HEK293 (cell line): Measurements from ENCODE around the gene FSD2.
A peak's percentile ranks its signal among the peaks of the same experiment; 100 is the strongest.

Source experiments
- CTCF ChIA-PET: fragments of 350-600 bp; formaldehyde crosslinking; extraction: SDS; loops from one replicate; lab custom pipeline; 2021; ENCODE audit warnings: antibody characterized with exemption; lab: Yijun Ruan, JAX
- POLR2A ChIA-PET: fragments of 300-600 bp; formaldehyde crosslinking; extraction: SDS; loops from one replicate; lab custom pipeline; 2020; ENCODE audit warnings: antibody characterized with exemption, inconsistent platforms; lab: Yijun Ruan, JAX
- H3K27ac ChIP-seq: fragments of 200-500 bp; sonication (Bioruptor generic); 2 replicates; pipeline ENCODE4 v1.5.1; 2014; ENCODE audit warnings: low read depth, low read length, control low read depth, inconsistent platforms; ENCODE audit errors: extremely low read depth
- H3K36me3 ChIP-seq, 2 experiments: fragments of 200-500 bp in 1 of 2; sonication (Bioruptor generic) in 1 of 2; 1 replicate in 1 of 2; 2 replicates in 1 of 2; pipeline ENCODE4 v1.5.1; 2014 to 2017; ENCODE audit warnings: inconsistent platforms in 2 of 2, low read length in 2 of 2; ENCODE audit not compliant: control insufficient read depth in 2 of 2, insufficient read depth in 1 of 2
- H3K4me1 ChIP-seq: fragments of 200-500 bp; sonication (Bioruptor generic); 2 replicates; pipeline ENCODE4 v1.5.1; 2014; ENCODE audit warnings: mild to moderate bottlenecking, low read length, inconsistent platforms; ENCODE audit not compliant: control insufficient read depth, insufficient read depth
- H3K4me3 ChIP-seq: 2 replicates; pipeline ENCODE4 v1.5.1; 2011; ENCODE audit warnings: low read depth, mild to moderate bottlenecking, control low read depth, low read length, moderate library complexity
- H3K9me3 ChIP-seq: fragments of 200-500 bp; sonication (Bioruptor generic); 2 replicates; pipeline ENCODE4 v1.5.1; 2014; ENCODE audit warnings: low read depth, low read length, inconsistent platforms; ENCODE audit not compliant: control insufficient read depth, insufficient read depth
- GFI1B ChIP-seq: fragments of 450-650 bp; formaldehyde crosslinking; IDR thresholded peaks from 2 replicates; pipeline ENCODE4 v1.5.1; 2016; ENCODE audit warnings: missing biosample characterization, missing genetic modification characterization
- GLI2 ChIP-seq: fragments of 450-650 bp; formaldehyde crosslinking; IDR thresholded peaks from 2 replicates; pipeline ENCODE4; 2017; ENCODE audit warnings: missing biosample characterization, missing genetic modification characterization, low read depth, borderline replicate concordance
- HOXC10 ChIP-seq: sonication (generic); formaldehyde crosslinking; IDR thresholded peaks from 2 replicates; pipeline ENCODE4 v1.8.1; 2023; ENCODE audit warnings: mild to moderate bottlenecking, missing genetic modification reagents
- OVOL3 ChIP-seq: fragments of 450-650 bp; formaldehyde crosslinking; IDR thresholded peaks from 2 replicates; pipeline ENCODE4 v1.5.1; 2016; ENCODE audit warnings: missing biosample characterization, missing genetic modification characterization
- PRDM1 ChIP-seq: fragments of 450-650 bp; formaldehyde crosslinking; IDR thresholded peaks from 2 replicates; pipeline ENCODE4; 2016; ENCODE audit warnings: missing biosample characterization, missing genetic modification characterization
- WT1 ChIP-seq: fragments of 450-650 bp; formaldehyde crosslinking; IDR thresholded peaks from 2 replicates; pipeline ENCODE4 v1.5.1; 2016; ENCODE audit warnings: missing biosample characterization, missing genetic modification characterization
- ZFHX2 ChIP-seq: fragments of 450-650 bp; formaldehyde crosslinking; conservative IDR thresholded peaks from 2 replicates; pipeline ENCODE4 v1.5.1; 2016; ENCODE audit warnings: missing biosample characterization, missing genetic modification characterization
- ZIC2 ChIP-seq: fragments of 450-650 bp; formaldehyde crosslinking; IDR thresholded peaks from 2 replicates; pipeline ENCODE4 v1.5.1; 2016; ENCODE audit warnings: missing biosample characterization, missing genetic modification characterization
- ZNF112 ChIP-seq: fragments of 450-650 bp; formaldehyde crosslinking; IDR thresholded peaks from 2 replicates; pipeline ENCODE4 v1.5.0; 2017; ENCODE audit warnings: missing biosample characterization, missing genetic modification characterization
- ZNF248 ChIP-seq: fragments of 450-650 bp; formaldehyde crosslinking; IDR thresholded peaks from 2 replicates; pipeline ENCODE4 v1.5.1; 2017; ENCODE audit warnings: missing biosample characterization, missing genetic modification characterization
- ZNF26 ChIP-seq: fragments of 450-650 bp; formaldehyde crosslinking; IDR thresholded peaks from 2 replicates; pipeline ENCODE4 v1.5.1; 2016; ENCODE audit warnings: missing biosample characterization, missing genetic modification characterization
- ZNF530 ChIP-seq: fragments of 450-650 bp; formaldehyde crosslinking; IDR thresholded peaks from 2 replicates; pipeline ENCODE4 v1.5.1; 2016; ENCODE audit warnings: low read depth, missing biosample characterization, missing genetic modification characterization
- ZNF558 ChIP-seq: fragments of 450-650 bp; formaldehyde crosslinking; IDR thresholded peaks from 2 replicates; pipeline ENCODE4 v1.5.1; 2016; ENCODE audit warnings: missing biosample characterization, missing genetic modification characterization
- ZNF560 ChIP-seq: fragments of 450-650 bp; formaldehyde crosslinking; IDR thresholded peaks from 2 replicates; pipeline ENCODE4 v1.5.1; 2017; ENCODE audit warnings: missing biosample characterization, missing genetic modification characterization, borderline replicate concordance
- ZNF585B ChIP-seq: fragments of 450-650 bp; formaldehyde crosslinking; IDR thresholded peaks from 2 replicates; pipeline ENCODE4 v1.5.1; 2016; ENCODE audit warnings: missing biosample characterization, missing genetic modification characterization
- ZNF768 ChIP-seq: fragments of 450-650 bp; formaldehyde crosslinking; IDR thresholded peaks from 2 replicates; pipeline ENCODE4 v1.5.1; 2018; ENCODE audit warnings: missing biosample characterization, mild to moderate bottlenecking, missing genetic modification characterization
- ZNF791 ChIP-seq: fragments of 450-650 bp; formaldehyde crosslinking; IDR thresholded peaks from 2 replicates; pipeline ENCODE4 v1.5.1; 2016; ENCODE audit warnings: missing biosample characterization, missing genetic modification characterization
- ZXDB ChIP-seq: fragments of 450-650 bp; formaldehyde crosslinking; IDR thresholded peaks from 2 replicates; pipeline ENCODE4 v1.5.1; 2016; ENCODE audit warnings: missing biosample characterization, missing genetic modification characterization
- TF ChIP-seq, protein P1 (sequence below): fragments of 450-650 bp; formaldehyde crosslinking; IDR thresholded peaks from 2 replicates; pipeline ENCODE4; 2016; ENCODE audit warnings: missing biosample characterization, missing genetic modification characterization

Gene FSD2

DNA sequence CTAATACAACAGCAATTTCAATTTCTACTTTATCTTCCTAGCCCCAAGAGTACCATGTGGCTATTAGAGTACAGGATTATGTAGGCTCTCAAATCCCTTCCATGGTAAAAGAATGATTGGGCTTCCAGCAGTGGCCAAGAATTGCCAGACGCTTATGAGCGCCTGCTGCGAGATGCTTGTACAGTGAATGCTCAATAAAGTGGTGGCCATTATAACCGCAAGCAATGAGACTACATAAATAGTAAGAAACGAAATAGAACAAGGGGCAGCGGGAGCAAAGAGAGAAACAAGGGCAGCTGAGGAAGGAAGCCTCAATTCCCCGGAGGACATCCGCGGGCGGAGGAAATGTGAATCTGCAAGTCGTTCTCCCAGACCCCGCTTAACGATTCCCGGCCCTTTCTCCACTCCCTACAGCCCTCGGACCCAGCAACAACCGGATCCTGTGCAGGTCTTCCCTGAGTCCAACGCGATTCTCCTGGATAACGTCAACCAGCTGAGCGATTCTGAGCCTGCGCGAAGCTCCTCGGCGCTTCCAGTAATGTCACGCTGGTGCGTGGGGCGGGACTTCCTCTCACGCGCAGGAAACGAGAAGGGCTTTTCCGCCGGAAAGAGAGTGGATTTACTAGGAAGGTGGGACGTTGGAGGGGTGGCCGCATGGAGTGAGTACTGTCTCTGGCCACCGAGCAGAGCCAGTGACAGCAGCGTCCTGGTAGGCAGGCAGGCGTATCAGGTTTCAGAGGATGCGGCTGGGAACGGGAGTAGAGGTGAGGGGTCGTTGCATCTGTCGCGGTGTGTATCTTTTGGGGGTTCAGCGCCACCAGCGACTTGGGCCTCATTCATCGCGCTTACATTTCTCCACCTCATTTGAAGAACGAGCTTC lies 55.7 kb downstream of the FSD2 start (continued):
- TF ChIP-seq, protein P1, sequence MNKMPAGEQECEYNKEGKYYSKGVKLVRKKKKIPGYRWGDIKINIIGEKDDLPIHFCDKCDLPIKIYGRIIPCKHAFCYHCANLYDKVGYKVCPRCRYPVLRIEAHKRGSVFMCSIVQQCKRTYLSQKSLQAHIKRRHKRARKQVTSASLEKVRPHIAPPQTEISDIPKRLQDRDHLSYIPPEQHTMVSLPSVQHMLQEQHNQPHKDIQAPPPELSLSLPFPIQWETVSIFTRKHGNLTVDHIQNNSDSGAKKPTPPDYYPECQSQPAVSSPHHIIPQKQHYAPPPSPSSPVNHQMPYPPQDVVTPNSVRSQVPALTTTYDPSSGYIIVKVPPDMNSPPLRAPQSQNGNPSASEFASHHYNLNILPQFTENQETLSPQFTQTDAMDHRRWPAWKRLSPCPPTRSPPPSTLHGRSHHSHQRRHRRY (tag by site-specific recombination), result no peak
- 0 out of 2 replicates have a peak, but pooled peaks have one; percentile 33 for TF ChIP-seq OVOL3
- TF ChIP-seq ZNF26 (tag by site-specific recombination), result no peak
- no peak for TF ChIP-seq ZNF530 (tag by site-specific recombination)
- peak; percentile 42; the same call in 1 of the 2 replicates for TF ChIP-seq WT1 (tag by site-specific recombination)
- no peak for TF ChIP-seq ZNF112 (tag by site-specific recombination)
- TF ChIP-seq GLI2, result no peak
- TF ChIP-seq ZNF558 (tag by site-specific recombination), result no peak
- no peak for TF ChIP-seq ZNF560
- TF ChIP-seq ZNF791 (tag by site-specific recombination), result no peak
- TF ChIP-seq ZNF585B (tag by site-specific recombination), result no peak

GRCh38 chr15:82748315-82748714 lies 57.6 kb downstream of the FSD2 start:
- CTCF ChIA-PET, result interaction anchor here (0.7 kb wide), 1 partner anchor 98 kb away, joined by 3 read pairs; no protein-coding TSS in a partner anchor
- H3K36me3 ChIP-seq, result peaks cover 15 to 21% of the 10 kb centered on the region in 2 experiments; a peak in 2 of 3 replicates
- no peak overlapping the region for H3K4me3 ChIP-seq
- POLR2A ChIA-PET, result interaction anchor here (1.1 kb wide), 1 partner anchor 208 kb away, joined by 3 read pairs; the partner anchor contains the start of gene RPS17
- TF ChIP-seq PRDM1 (tag by site-specific recombination), result peak; percentile 94
- no peak for TF ChIP-seq ZNF248 (tag by site-specific recombination)
- no peaks in the 10 kb centered on the region for H3K4me1 ChIP-seq
- H3K27ac ChIP-seq, result no peak overlapping the region
- no peaks in the 10 kb centered on the region for H3K9me3 ChIP-seq

DNA sequence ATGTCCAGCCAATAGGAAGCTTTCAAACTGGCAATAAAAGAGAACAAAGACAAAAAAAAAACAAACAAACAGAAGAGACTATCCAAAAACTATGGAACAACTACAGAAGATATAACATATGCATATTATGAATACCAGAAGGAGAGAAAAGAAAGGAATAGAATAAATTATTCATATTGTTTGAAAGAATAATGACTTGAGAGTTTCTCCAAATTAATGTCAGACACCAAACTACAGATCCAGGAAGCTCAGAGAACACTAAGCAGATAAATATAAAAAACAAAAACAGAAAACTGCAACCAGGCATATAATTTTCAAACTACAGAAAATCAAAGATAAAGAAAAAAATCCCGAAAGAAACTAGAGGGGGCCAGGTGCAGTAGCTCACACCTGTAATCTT lies 62.1 kb downstream of the FSD2 start:
- TF ChIP-seq ZIC2 (tag by site-specific recombination) (no peak), ZNF530 (tag by site-specific recombination) (no peak), HOXC10 (no peak), GFI1B (tag by site-specific recombination) (no peak), ZNF768 (no peak), ZXDB (tag by site-specific recombination) (no peak), ZNF558 (tag by site-specific recombination) (peak; percentile 91), ZFHX2 (no peak)
- ChIA-PET POLR2A (interaction anchor here (0.7 kb wide), 1 partner anchor 141 kb away, joined by 8 read pairs; no protein-coding TSS in a partner anchor), CTCF (no interaction called here)
- Histone ChIP-seq H3K36me3 (no peaks in the 10 kb centered on the region; a peak in 1 of 3 replicates), H3K27ac (no peak overlapping the region), H3K4me3 (no peak overlapping the region), H3K4me1 (no peaks in the 10 kb centered on the region), H3K9me3 (no peaks in the 10 kb centered on the region)
